Astrocyte (in vitro differentiated cells and primary cell): Measurements from ENCODE around the gene PLAAT2.

Experiments
- CTCF ChIP-seq: IDR thresholded peaks from 2 replicates; pipeline ENCODE4 v1.5.1; 2011; ENCODE audit warnings: low read depth, mild to moderate bottlenecking, inconsistent platforms, low read length, moderate library complexity; ENCODE audit not compliant: insufficient read depth
- EZH2 ChIP-seq: IDR thresholded peaks from 2 replicates; pipeline ENCODE4 v1.6.1; 2012; ENCODE audit warnings: mild to moderate bottlenecking, low read length, inconsistent platforms; ENCODE audit not compliant: insufficient read depth

- no peak for TF ChIP-seq CTCF
- TF ChIP-seq EZH2 = no peak
Measured at GRCh38 chr11:63530021-63530420, 33.2 kb downstream of the PLAAT2 start.
